SU-DHL-6 (cell line): ENCODE results near the gene CRTC3.

Experiments used
- H2AFZ ChIP-seq: fragments of 200-600 bp; sonication (generic); 2 replicates; pipeline ENCODE4 v1.6.1; 2014; ENCODE audit warnings: low read depth, mild to moderate bottlenecking, moderate library complexity, mixed read lengths, antibody characterized with exemption, low read length; ENCODE audit not compliant: severe bottlenecking
- H3F3A ChIP-seq: fragments of 200-600 bp; shearing (Covaris generic); 2 replicates; pipeline ENCODE4 v1.6.0; 2016; ENCODE audit warnings: antibody characterized with exemption, mild to moderate bottlenecking; ENCODE audit not compliant: insufficient read depth
- H3K27ac ChIP-seq: fragments of 200-600 bp; sonication (generic); 2 replicates; pipeline ENCODE4 v1.5.1; 2016; ENCODE audit warnings: low read depth, mild to moderate bottlenecking, low read length, moderate library complexity, mixed read lengths
- H3K27me3 ChIP-seq: fragments of 200-600 bp; sonication (generic), shearing (Covaris generic); 2 replicates; pipeline ENCODE4 v1.6.0; 2014; ENCODE audit warnings: mild to moderate bottlenecking, low read length
- H3K36me3 ChIP-seq: fragments of 200-600 bp; sonication (generic); 2 replicates; pipeline ENCODE4 v1.6.1; 2014; ENCODE audit warnings: mild to moderate bottlenecking, low read length, mixed read lengths
- H3K4me2 ChIP-seq: fragments of 300-600, 200-600 bp; shearing (Covaris generic), sonication (generic); 2 replicates; pipeline ENCODE4 v1.6.0; 2014; ENCODE audit warnings: low read length, low read depth, mild to moderate bottlenecking; ENCODE audit not compliant: poor library complexity, severe bottlenecking
- H3K4me3 ChIP-seq: fragments of 200-600 bp; sonication (generic); 2 replicates; pipeline ENCODE4 v1.5.1; 2014; ENCODE audit warnings: antibody characterized with exemption, low read length, mild to moderate bottlenecking, mixed read lengths; ENCODE audit not compliant: insufficient read depth, poor library complexity, severe bottlenecking
- H3K79me2 ChIP-seq: fragments of 200-600 bp; sonication (generic); 2 replicates; pipeline ENCODE4 v1.6.1; 2014; ENCODE audit warnings: mild to moderate bottlenecking, low read length, moderate library complexity; ENCODE audit not compliant: insufficient read depth
- H3K9ac ChIP-seq: fragments of 200-600 bp; sonication (generic); 2 replicates; pipeline ENCODE4 v1.7.0; 2014; ENCODE audit warnings: mild to moderate bottlenecking, low read length
- H3K9me2 ChIP-seq: fragments of 200-600 bp; sonication (generic); replicated peaks from 2 replicates; pipeline ENCODE4 v1.6.1; 2014; ENCODE audit warnings: low read length; ENCODE audit not compliant: insufficient read depth
- H3K9me3 ChIP-seq: fragments of 200-600 bp; sonication (generic); 2 replicates; pipeline ENCODE4 v1.6.1; 2014; ENCODE audit warnings: low read length, mixed read lengths; ENCODE audit not compliant: insufficient read depth
- H4K20me1 ChIP-seq: fragments of 200-600 bp; sonication (generic); 2 replicates; pipeline ENCODE4 v1.6.1; 2014; ENCODE audit warnings: low read depth, mild to moderate bottlenecking, antibody characterized with exemption, low read length, moderate library complexity, mixed read lengths
- EZH2phosphoT487 ChIP-seq: fragments of 200-600 bp; sonication (generic), shearing (Covaris generic); conservative IDR thresholded peaks from 2 replicates; pipeline ENCODE4 v1.6.1; 2018; ENCODE audit warnings: mild to moderate bottlenecking, antibody characterized with exemption, low read length, moderate library complexity, mixed read lengths
- TF ChIP-seq, protein P1 (sequence below): fragments of 200-600 bp; sonication (generic); IDR thresholded peaks from one replicate; pipeline ENCODE4 v1.5.1; 2017; ENCODE audit warnings: antibody characterized with exemption, mild to moderate bottlenecking, low read length, moderate library complexity; ENCODE audit not compliant: insufficient read depth, poor library complexity, severe bottlenecking

The CRTC3 gene

DNA sequence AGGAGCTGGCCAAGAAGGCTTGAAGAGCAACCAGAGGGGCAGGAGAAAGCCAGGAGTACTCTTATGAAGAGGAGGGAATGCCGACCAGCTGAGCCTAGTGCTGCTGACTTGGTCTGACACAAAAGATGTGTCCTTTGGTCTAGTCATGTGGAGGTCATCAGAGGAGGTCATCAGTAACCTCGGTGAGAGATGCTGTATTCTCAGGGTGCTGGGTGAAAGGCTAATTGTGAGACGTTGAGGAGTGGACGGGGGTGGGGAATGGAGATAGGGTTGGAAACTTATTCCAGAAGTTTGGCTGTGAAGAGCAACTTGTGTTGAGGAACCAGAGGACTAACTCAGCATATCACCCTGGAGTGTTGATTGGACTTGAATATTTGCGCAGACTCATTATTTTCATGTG lies 5.5 kb downstream of the CRTC3 start:
- no peak for TF ChIP-seq EZH2phosphoT487
- TF ChIP-seq, protein P1, sequence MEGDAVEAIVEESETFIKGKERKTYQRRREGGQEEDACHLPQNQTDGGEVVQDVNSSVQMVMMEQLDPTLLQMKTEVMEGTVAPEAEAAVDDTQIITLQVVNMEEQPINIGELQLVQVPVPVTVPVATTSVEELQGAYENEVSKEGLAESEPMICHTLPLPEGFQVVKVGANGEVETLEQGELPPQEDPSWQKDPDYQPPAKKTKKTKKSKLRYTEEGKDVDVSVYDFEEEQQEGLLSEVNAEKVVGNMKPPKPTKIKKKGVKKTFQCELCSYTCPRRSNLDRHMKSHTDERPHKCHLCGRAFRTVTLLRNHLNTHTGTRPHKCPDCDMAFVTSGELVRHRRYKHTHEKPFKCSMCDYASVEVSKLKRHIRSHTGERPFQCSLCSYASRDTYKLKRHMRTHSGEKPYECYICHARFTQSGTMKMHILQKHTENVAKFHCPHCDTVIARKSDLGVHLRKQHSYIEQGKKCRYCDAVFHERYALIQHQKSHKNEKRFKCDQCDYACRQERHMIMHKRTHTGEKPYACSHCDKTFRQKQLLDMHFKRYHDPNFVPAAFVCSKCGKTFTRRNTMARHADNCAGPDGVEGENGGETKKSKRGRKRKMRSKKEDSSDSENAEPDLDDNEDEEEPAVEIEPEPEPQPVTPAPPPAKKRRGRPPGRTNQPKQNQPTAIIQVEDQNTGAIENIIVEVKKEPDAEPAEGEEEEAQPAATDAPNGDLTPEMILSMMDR = no peak
- H3K9me2 ChIP-seq = no peaks in the 10 kb centered on the region
- no peak overlapping the region for H3K27ac ChIP-seq
- no peaks in the 10 kb centered on the region for H3K27me3 ChIP-seq
- H4K20me1 ChIP-seq = no peaks in the 10 kb centered on the region
- H3K4me3 ChIP-seq = no peak overlapping the region
- H3K4me2 ChIP-seq = no peak overlapping the region
- H3K79me2 ChIP-seq = no peaks in the 10 kb centered on the region
- H3K36me3 ChIP-seq = no peaks in the 10 kb centered on the region
- H3K9me3 ChIP-seq = no peaks in the 10 kb centered on the region
- no peaks in the 10 kb centered on the region for H3F3A ChIP-seq
- no peak overlapping the region for H3K9ac ChIP-seq
- H2AFZ ChIP-seq = no peak overlapping the region

- no peaks in the 10 kb centered on the region for H4K20me1 ChIP-seq
- no peaks in the 10 kb centered on the region for H3F3A ChIP-seq
- no peak overlapping the region for H3K9ac ChIP-seq
- no peaks in the 10 kb centered on the region for H3K79me2 ChIP-seq
- TF ChIP-seq, protein P1 = no peak
- TF ChIP-seq EZH2phosphoT487 = no peak
- H3K36me3 ChIP-seq = no peaks in the 10 kb centered on the region
- no peaks in the 10 kb centered on the region for H3K9me3 ChIP-seq
- H3K4me3 ChIP-seq = no peak overlapping the region
- no peak overlapping the region for H3K27ac ChIP-seq
- no peaks in the 10 kb centered on the region for H3K27me3 ChIP-seq
- no peak overlapping the region for H2AFZ ChIP-seq
- H3K9me2 ChIP-seq = no peaks in the 10 kb centered on the region
- no peak overlapping the region for H3K4me2 ChIP-seq
Observed at GRCh38 chr15:90539789-90540188, 10.1 kb downstream of the CRTC3 start.

DNA sequence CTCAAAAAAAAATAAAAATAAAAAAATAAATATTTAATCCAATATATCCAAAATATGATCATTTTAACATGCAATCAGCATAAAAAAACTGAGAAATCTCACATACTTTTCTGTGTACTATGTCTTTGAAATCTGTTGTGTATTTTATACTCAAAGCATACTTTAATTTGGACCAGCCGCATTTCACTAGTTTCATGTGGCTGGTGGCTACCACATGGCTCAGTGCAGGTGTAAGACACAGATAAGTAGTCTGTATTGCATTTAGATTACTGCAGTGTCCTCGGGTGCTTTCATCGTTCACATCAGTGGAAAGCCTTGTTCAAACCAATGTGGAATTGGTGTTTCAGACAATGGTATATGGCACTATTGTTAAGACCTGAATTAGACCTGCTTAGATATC lies 11.0 kb downstream of the CRTC3 start:
- Histone ChIP-seq H4K20me1 (no peaks in the 10 kb centered on the region), H3F3A (no peaks in the 10 kb centered on the region), H3K27me3 (no peaks in the 10 kb centered on the region), H3K9me2 (no peaks in the 10 kb centered on the region), H3K36me3 (no peaks in the 10 kb centered on the region), H3K9ac (no peak overlapping the region), H3K79me2 (no peaks in the 10 kb centered on the region), H3K4me2 (no peak overlapping the region), H3K27ac (no peak overlapping the region), H3K9me3 (no peaks in the 10 kb centered on the region), H2AFZ (no peak overlapping the region), H3K4me3 (no peak overlapping the region)
- no peak for TF ChIP-seq EZH2phosphoT487
- TF ChIP-seq, protein P1 = no peak
